DOHH2 (cell line): ENCODE data around the gene LRRC25.

Source experiments
- EZH2phosphoT487 ChIP-seq: fragments of 200-600 bp; sonication (generic); IDR thresholded peaks from 2 replicates; pipeline ENCODE4 v1.6.1; 2017; ENCODE audit warnings: borderline replicate concordance, mild to moderate bottlenecking, antibody characterized with exemption, low read length, moderate library complexity, mixed read lengths
- TF ChIP-seq, protein P1 (sequence below): fragments of 200-600 bp; sonication (generic); IDR thresholded peaks from one replicate; pipeline ENCODE4 v1.5.1; 2014; ENCODE audit warnings: antibody characterized with exemption, mild to moderate bottlenecking, low read depth, low read length; ENCODE audit not compliant: poor library complexity, severe bottlenecking

GRCh38 chr19:18428787-18429674 is 31.6 kb upstream of the LRRC25 start:
- TF ChIP-seq, protein P1, sequence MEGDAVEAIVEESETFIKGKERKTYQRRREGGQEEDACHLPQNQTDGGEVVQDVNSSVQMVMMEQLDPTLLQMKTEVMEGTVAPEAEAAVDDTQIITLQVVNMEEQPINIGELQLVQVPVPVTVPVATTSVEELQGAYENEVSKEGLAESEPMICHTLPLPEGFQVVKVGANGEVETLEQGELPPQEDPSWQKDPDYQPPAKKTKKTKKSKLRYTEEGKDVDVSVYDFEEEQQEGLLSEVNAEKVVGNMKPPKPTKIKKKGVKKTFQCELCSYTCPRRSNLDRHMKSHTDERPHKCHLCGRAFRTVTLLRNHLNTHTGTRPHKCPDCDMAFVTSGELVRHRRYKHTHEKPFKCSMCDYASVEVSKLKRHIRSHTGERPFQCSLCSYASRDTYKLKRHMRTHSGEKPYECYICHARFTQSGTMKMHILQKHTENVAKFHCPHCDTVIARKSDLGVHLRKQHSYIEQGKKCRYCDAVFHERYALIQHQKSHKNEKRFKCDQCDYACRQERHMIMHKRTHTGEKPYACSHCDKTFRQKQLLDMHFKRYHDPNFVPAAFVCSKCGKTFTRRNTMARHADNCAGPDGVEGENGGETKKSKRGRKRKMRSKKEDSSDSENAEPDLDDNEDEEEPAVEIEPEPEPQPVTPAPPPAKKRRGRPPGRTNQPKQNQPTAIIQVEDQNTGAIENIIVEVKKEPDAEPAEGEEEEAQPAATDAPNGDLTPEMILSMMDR: no peak
- TF ChIP-seq EZH2phosphoT487: no peak
